SK-MEL-5 (cell line): Measurements from ENCODE around the gene MPPE1. TPM values are rescaled to one million over a fixed set of nuclear protein-coding genes. Genes with fewer than 3 reads are reported as not detected.

Experiments used
- DNase-seq: peaks from one replicate; pipeline ENCODE4 v3.0.0-alpha.2; 2016; ENCODE audit warnings: low read depth, low spot score
- in situ Hi-C: cut with HindIII; loops from 2 replicates; pipeline ENCODE4 v1.10.0; 2016; ENCODE audit warnings: low sequenced_read_pairs, high pct_unique_total_duplicates, low pct_unique_long_range_greater_than_20kb
- total RNA-seq: library from RNA; depleted of rRNA; stranded (reverse); fragments of >200 nt; shearing (Covaris generic); gene quantifications from 2 replicates; pipeline ENCODE4 v1.2.3, GENCODE V29; 2014

The MPPE1 gene
- total RNA-seq, 1 experiment from 2014 or later: 21.7 TPM

- in situ Hi-C loops: no loop called here
- DNase-seq: no peak
Measured at GRCh38 chr18:11891737-11892136, 16.4 kb downstream of the MPPE1 start.

- DNase-seq: no peak
- in situ Hi-C loops: no loop called here
Measured at GRCh38 chr18:11889284-11889683, 18.8 kb downstream of the MPPE1 start.

- no peak for DNase-seq
- in situ Hi-C loops: no loop called here
Measured at GRCh38 chr18:11888726-11889125, 19.4 kb downstream of the MPPE1 start.

- DNase-seq: no peak
Measured at GRCh38 chr18:11887328-11888128, 20.6 kb downstream of the MPPE1 start.

GRCh38 chr18:11886577-11887110, 21.5 kb downstream of the MPPE1 start:
- DNase-seq: no peak
- in situ Hi-C loops: no loop called here

More at GRCh38 chr18:11887328-11888128, 20.6 kb downstream of the MPPE1 start:
- in situ Hi-C loops: no loop called here

GRCh38 chr18:11885278-11885947, 22.7 kb downstream of the MPPE1 start:
- no peak for DNase-seq
- in situ Hi-C loops: no loop called here

- DNase-seq: no peak
- in situ Hi-C loops: no loop called here
Measured at GRCh38 chr18:11884396-11885030, 23.6 kb downstream of the MPPE1 start.

GRCh38 chr18:11883153-11883552, 25.0 kb downstream of the MPPE1 start:
- in situ Hi-C loops: no loop called here
- no peak for DNase-seq

GRCh38 chr18:11882636-11883035, 25.5 kb downstream of the MPPE1 start:
- in situ Hi-C loops: no loop called here
- no peak for DNase-seq

- DNase-seq: no peak
- in situ Hi-C loops: no loop called here
Measured at GRCh38 chr18:11880586-11881304, 27.4 kb downstream of the MPPE1 start.

- in situ Hi-C loops: no loop called here
- DNase-seq: no peak
Measured at GRCh38 chr18:11877497-11878135, 30.5 kb downstream of the MPPE1 start.

- DNase-seq: no peak
- in situ Hi-C loops: no loop called here
Measured at GRCh38 chr18:11874676-11875075, 33.4 kb downstream of the MPPE1 start.

GRCh38 chr18:11873670-11874340, 34.3 kb downstream of the MPPE1 start:
- no peak for DNase-seq
- in situ Hi-C loops: no loop called here

- DNase-seq: peak; percentile 66
- in situ Hi-C loops: no loop called here
Measured at GRCh38 chr18:11872479-11873136, 35.5 kb downstream of the MPPE1 start.

GRCh38 chr18:11871501-11871900, 36.6 kb downstream of the MPPE1 start:
- DNase-seq: no peak
- in situ Hi-C loops: no loop called here

- in situ Hi-C loops: no loop called here
- DNase-seq: no peak
Measured at GRCh38 chr18:11868230-11868629, 39.9 kb downstream of the MPPE1 start.
